H1 (cell line): ENCODE results near the gene UBN1. TPM values are rescaled to one million over a fixed set of nuclear protein-coding genes. Genes with fewer than 3 reads are reported as not detected.

ENCODE experiments used
- CTCF ChIA-PET: fragments of 300-600 bp; sonication (Branson Sonifier 250); formaldehyde crosslinking; loops from one replicate; lab custom pipeline; 2021; ENCODE audit not compliant: partially characterized antibody; lab: Charles Lee
- POLR2A ChIA-PET: fragments of 300-600 bp; sonication (Branson Sonifier 250); formaldehyde crosslinking; loops from one replicate; lab custom pipeline; 2021; ENCODE audit warnings: inconsistent platforms; ENCODE audit not compliant: partially characterized antibody; lab: Charles Lee
- DNase-seq, 2 experiments: peaks; one replicate each; pipeline versions ENCODE4 v3.0.0 to v3.0.0-alpha.2; 2010 to 2022; ENCODE audit warnings: low spot score in 2 of 2, low read depth in 1 of 2, mixed read lengths in 1 of 2
- FAIRE-seq: peaks from 2 replicates; lab custom pipeline; 2011; peaks lifted over from hg19 to GRCh38; lab: Jason Lieb, UNC
- H2AFZ ChIP-seq: 2 replicates; pipeline ENCODE4 v1.8.1; 2012; ENCODE audit warnings: low read length, inconsistent platforms
- H2AK5ac ChIP-seq: 2 replicates; pipeline ENCODE4 v1.6.1; 2013; ENCODE audit warnings: low read depth, low read length
- H2BK120ac ChIP-seq: replicated peaks from 2 replicates; pipeline ENCODE3; 2013; ENCODE audit warnings: low read depth, low read length, inconsistent platforms
- H2BK12ac ChIP-seq: 2 replicates; pipeline ENCODE4 v1.6.1; 2013; ENCODE audit warnings: low read depth, low read length
- H2BK15ac ChIP-seq: 2 replicates; pipeline ENCODE4 v1.6.1; 2013; ENCODE audit warnings: low read length
- H2BK20ac ChIP-seq: 2 replicates; pipeline ENCODE4 v1.6.1; 2013; ENCODE audit warnings: low read length
- H2BK5ac ChIP-seq: 2 replicates; pipeline ENCODE4 v1.6.1; 2013; ENCODE audit warnings: low read depth, low read length
- H3K14ac ChIP-seq: 2 replicates; pipeline ENCODE4 v1.6.1; 2013; ENCODE audit warnings: inconsistent platforms; ENCODE audit not compliant: insufficient read length
- H3K18ac ChIP-seq: 2 replicates; pipeline ENCODE4 v1.6.1; 2013; ENCODE audit warnings: low read length; ENCODE audit errors: extremely low read depth
- H3K23ac ChIP-seq: 2 replicates; pipeline ENCODE4 v1.6.1; 2013; ENCODE audit warnings: inconsistent platforms; ENCODE audit not compliant: insufficient read length
- H3K23me2 ChIP-seq: 2 replicates; pipeline ENCODE4 v1.6.1; 2013; ENCODE audit warnings: low read depth, low read length
- H3K27ac ChIP-seq: 2 replicates; pipeline ENCODE4 v1.6.1; 2011; ENCODE audit warnings: low read depth, low read length, inconsistent platforms
- H3K27me3 ChIP-seq, 4 experiments: replicated peaks in 1 of 4; 1 replicate in 1 of 4; 2 replicates in 3 of 4; pipeline versions ENCODE4 v1.6.1 to v1.8.1; 2011 to 2013; ENCODE audit warnings: low read length in 3 of 4, mild to moderate bottlenecking in 3 of 4, inconsistent platforms in 2 of 4, mixed read lengths in 2 of 4, moderate library complexity in 1 of 4; ENCODE audit not compliant: control insufficient read depth in 3 of 4, insufficient read depth in 3 of 4; ENCODE audit errors: extremely low read depth in 1 of 4
- H3K36me3 ChIP-seq, 4 experiments: 2 replicates each; pipeline versions ENCODE4 v1.6.1 to v1.8.1; 2011 to 2013; ENCODE audit warnings: mild to moderate bottlenecking in 4 of 4, low read length in 3 of 4, moderate library complexity in 2 of 4, control low read depth in 1 of 4, inconsistent platforms in 1 of 4; ENCODE audit not compliant: insufficient read depth in 4 of 4, control insufficient read depth in 2 of 4
- H3K4ac ChIP-seq: replicated peaks from 2 replicates; pipeline ENCODE3; 2013; ENCODE audit warnings: low read length, low read depth, mixed read lengths, inconsistent platforms; ENCODE audit not compliant: insufficient read length
- H3K4me1 ChIP-seq, 4 experiments: replicated peaks in 1 of 4; 1 replicate in 1 of 4; 2 replicates in 3 of 4; pipeline versions ENCODE4 v1.6.1 to v1.8.1; 2011 to 2013; ENCODE audit warnings: low read length in 3 of 4, inconsistent platforms in 2 of 4, mixed read lengths in 1 of 4; ENCODE audit not compliant: insufficient read depth in 4 of 4, control insufficient read depth in 3 of 4
- H3K4me2 ChIP-seq, 2 experiments: 2 replicates each; pipeline versions ENCODE4 v1.6.1 to v1.8.1; 2011 to 2013; ENCODE audit warnings: low read depth in 2 of 2, low read length in 2 of 2, control low read depth in 1 of 2, inconsistent platforms in 1 of 2, mild to moderate bottlenecking in 1 of 2; ENCODE audit not compliant: insufficient read depth in 1 of 2
- H3K4me3 ChIP-seq, 4 experiments: fragments of 200-600, 300-600 bp in 1 of 4; sonication (generic), shearing (Covaris generic), sonication (Bioruptor Twin) in 1 of 4; 2 replicates each; pipeline versions ENCODE4 v1.5.1 to v1.8.1; 2011 to 2016; ENCODE audit warnings: low read length in 4 of 4, low read depth in 3 of 4, control low read depth in 2 of 4, inconsistent platforms in 2 of 4, mild to moderate bottlenecking in 2 of 4, mixed read lengths in 1 of 4, moderate library complexity in 1 of 4; ENCODE audit not compliant: insufficient read depth in 2 of 4; ENCODE audit errors: extremely low read depth in 1 of 4
- H3K56ac ChIP-seq: replicated peaks from 2 replicates; pipeline ENCODE3; 2013; ENCODE audit warnings: low read depth, mild to moderate bottlenecking, mixed read lengths, low read length, inconsistent platforms; ENCODE audit not compliant: insufficient read length
- H3K79me1 ChIP-seq: 2 replicates; pipeline ENCODE4 v1.6.1; 2013; ENCODE audit warnings: low read depth, low read length, control low read depth
- H3K79me2 ChIP-seq, 2 experiments: 2 replicates each; pipeline versions ENCODE4 v1.6.1 to v1.8.1; 2012 to 2013; ENCODE audit warnings: low read length in 2 of 2, mild to moderate bottlenecking in 2 of 2, inconsistent platforms in 1 of 2; ENCODE audit not compliant: insufficient read depth in 2 of 2, control insufficient read depth in 1 of 2
- H3K9ac ChIP-seq, 4 experiments: replicated peaks in 1 of 4; 1 replicate in 1 of 4; 2 replicates in 3 of 4; pipeline versions ENCODE4 v1.6.1 to v1.8.1; 2011 to 2013; ENCODE audit warnings: low read depth in 3 of 4, low read length in 3 of 4, control low read depth in 2 of 4, mild to moderate bottlenecking in 2 of 4, moderate library complexity in 2 of 4, inconsistent platforms in 1 of 4; ENCODE audit errors: extremely low read depth in 1 of 4
- H3K9me3 ChIP-seq, 2 experiments: 2 replicates each; pipeline versions ENCODE4 v1.6.1 to v1.8.1; 2012 to 2013; ENCODE audit warnings: mild to moderate bottlenecking in 2 of 2, moderate library complexity in 2 of 2, control low read depth in 1 of 2, inconsistent platforms in 1 of 2, low read depth in 1 of 2, low read length in 1 of 2, mixed read lengths in 1 of 2; ENCODE audit not compliant: insufficient read depth in 2 of 2
- H4K20me1 ChIP-seq, 2 experiments: replicated peaks in 1 of 2; 2 replicates each; pipeline versions ENCODE3 to v1.8.1; 2011 to 2013; ENCODE audit warnings: inconsistent platforms in 2 of 2, low read length in 2 of 2, mild to moderate bottlenecking in 1 of 2; ENCODE audit not compliant: insufficient read depth in 2 of 2, control insufficient read depth in 1 of 2
- H4K5ac ChIP-seq: 2 replicates; pipeline ENCODE4 v1.6.1; 2013; ENCODE audit warnings: low read length, low read depth, mixed read lengths, inconsistent platforms; ENCODE audit not compliant: insufficient read length
- H4K8ac ChIP-seq: 2 replicates; pipeline ENCODE4 v1.8.0; 2013; ENCODE audit warnings: mild to moderate bottlenecking, moderate library complexity, low read length, inconsistent platforms; ENCODE audit not compliant: insufficient read depth; ENCODE audit errors: extremely low read depth
- H4K91ac ChIP-seq: replicated peaks from 2 replicates; pipeline ENCODE3; 2013; ENCODE audit warnings: low read length, mixed read lengths, inconsistent platforms; ENCODE audit not compliant: insufficient read length
- FOSL1 ChIP-seq: IDR thresholded peaks from 2 replicates; pipeline ENCODE4 v1.6.1; 2011; ENCODE audit warnings: mild to moderate bottlenecking, low read depth, low read length, moderate library complexity; ENCODE audit not compliant: insufficient read depth
- HDAC6 ChIP-seq: IDR thresholded peaks from one replicate; pipeline ENCODE4 v1.7.1; 2012; ENCODE audit warnings: low read depth, mild to moderate bottlenecking, inconsistent platforms, low read length, moderate library complexity
- POLR2A ChIP-seq, 2 experiments: IDR thresholded peaks; 1 replicate in 1 of 2; 2 replicates in 1 of 2; pipeline ENCODE4 v1.6.1; 2011; ENCODE audit warnings: low read depth in 2 of 2, low read length in 2 of 2, mild to moderate bottlenecking in 2 of 2; ENCODE audit errors: control extremely low read depth in 1 of 2
- POU5F1 ChIP-seq: IDR thresholded peaks from 2 replicates; pipeline ENCODE4 v1.6.1; 2011; ENCODE audit warnings: low read depth, mild to moderate bottlenecking, low read length, moderate library complexity
- SUZ12 ChIP-seq: fragments of 200-600 bp; sonication (generic); IDR thresholded peaks from 2 replicates; pipeline ENCODE4 v1.6.1; 2012; ENCODE audit warnings: mild to moderate bottlenecking, inconsistent platforms, low read length, moderate library complexity, mixed read lengths
- TBP ChIP-seq: IDR thresholded peaks from 2 replicates; pipeline ENCODE4 v1.6.1; 2011; ENCODE audit warnings: low read depth, low read length, improper control_type of control experiment
- WGBS, 2 experiments: shearing (Covaris generic) in 1 of 2; methylation state at CpG; one replicate each; pipeline versions ENCODE4 v1.1.6 to v1.1.7; 2013 to 2015; ENCODE audit warnings: low lambda C conversion rate in 2 of 2, mixed read lengths in 2 of 2, inconsistent platforms in 1 of 2, low coverage in 1 of 2, missing lambda C conversion rate in 1 of 2; ENCODE audit not compliant: insufficient replicate concordance in 2 of 2, insufficient coverage in 1 of 2, insufficient read length in 1 of 2; ENCODE audit errors: extremely low coverage in 1 of 2, missing lambda C conversion rate in 1 of 2; 5-methylcytosine and 5-hydroxymethylcytosine counted together
- polyA plus RNA-seq, 7 experiments: library from polyadenylated mRNA; depleted of rRNA in 3 of 7; stranded (reverse) in 5 of 7; unstranded in 2 of 7; fragments of >200 nt in 5 of 7; fragments of 200-250 nt in 2 of 7; gene quantifications; 1 replicate in 5 of 7; 2 replicates in 1 of 7; 4 replicates in 1 of 7; pipeline versions ENCODE4 v1.2.1 to v1.2.3, GENCODE V29; 2011 to 2013; ENCODE audit warnings: missing spikeins in 2 of 7, mixed read lengths in 2 of 7
- total RNA-seq: library from RNA; stranded (reverse); fragmentation: NEBNext Ultra II Directional; extraction: Animal tissue kit (Norgen Biotek cat#: 25700); gene quantifications from 2 replicates; pipeline ENCODE4 v1.2.1, GENCODE V29; 2021

Gene UBN1
- total and polyA plus RNA-seq, 2 of the 8 experiments (the other 6 are each of a cell fraction or from before 2014, with no cell fraction given), result 16.2 to 37.0 TPM

DNA sequence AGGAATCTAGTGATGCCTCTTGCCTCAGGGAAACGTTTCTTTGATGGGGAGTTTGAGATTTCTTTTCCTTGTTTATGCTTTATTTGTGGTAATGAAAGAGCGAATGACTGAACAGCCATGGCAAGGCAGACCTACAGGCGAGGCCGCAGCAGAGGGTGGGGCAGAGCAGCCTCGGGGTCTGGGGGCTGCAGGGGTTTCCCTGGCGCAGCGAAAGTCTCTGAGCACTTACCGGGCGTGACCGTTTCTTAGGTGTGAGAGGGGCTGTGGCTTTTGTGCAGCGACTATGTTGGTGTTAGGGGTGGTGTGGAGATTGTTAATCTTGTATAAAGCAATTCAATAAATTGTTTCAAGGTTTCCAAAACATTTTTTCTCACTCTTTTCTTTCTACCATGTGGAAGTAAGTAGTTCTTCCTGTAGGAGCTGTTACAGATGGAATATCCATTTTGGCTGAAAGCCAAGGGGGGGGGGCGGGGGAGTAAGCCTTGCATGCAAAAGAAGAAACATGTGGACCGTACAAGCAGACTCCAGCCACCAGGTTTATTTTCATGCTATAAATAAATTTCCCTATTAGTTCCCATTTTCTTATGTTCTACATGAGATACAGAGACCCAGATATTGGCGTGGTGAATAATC lies 34.8 kb downstream of the UBN1 start:
- no peak overlapping the region for H3K56ac ChIP-seq
- no peak overlapping the region for H3K14ac ChIP-seq
- peaks cover 3 to 6% of the 10 kb centered on the region in 2 experiments for H4K20me1 ChIP-seq
- H3K79me2 ChIP-seq, result no peaks in the 10 kb centered on the region
- H3K18ac ChIP-seq, result no peak overlapping the region
- no peak overlapping the region for H2BK15ac ChIP-seq
- H3K27me3 ChIP-seq, result no peaks in the 10 kb centered on the region
- H3K79me1 ChIP-seq, result no peaks in the 10 kb centered on the region
- no peak overlapping the region for H2BK20ac ChIP-seq
- WGBS, 2 experiments, result 89% methylated on average over 13 of the region's 14 CpGs; no CpG with 5 or more reads in 1 of the 2 experiments
- ChIA-PET CTCF (interaction anchor here (1.5 to 2.4 kb wide), 2 partner anchors 33 to 74 kb away, joined by 5 to 10 read pairs; no protein-coding TSS in a partner anchor), POLR2A (no interaction called here)
- no peak overlapping the region for H3K4me3 ChIP-seq
- no peak for DNase-seq
- no peak overlapping the region for H2BK12ac ChIP-seq
- no peak overlapping the region for H4K91ac ChIP-seq
- no peak for FAIRE-seq
- no peak overlapping the region for H4K8ac ChIP-seq
- H2AFZ ChIP-seq, result no peak overlapping the region
- no peak overlapping the region for H2AK5ac ChIP-seq
- H3K4me2 ChIP-seq, result no peak overlapping the region
- H3K36me3 ChIP-seq, result peaks cover 16 to 88% (median 64%) of the 10 kb centered on the region in 4 experiments
- H2BK5ac ChIP-seq, result no peak overlapping the region
- H4K5ac ChIP-seq, result no peak overlapping the region
- no peak overlapping the region for H3K9ac ChIP-seq
- TF ChIP-seq HDAC6 (no peak), FOSL1 (no peak), TBP (no peak), SUZ12 (no peak), POLR2A (IDR thresholded peaks at IDR 0.05; ENCODE audit: control extremely low read depth in 1 of 2, low read depth in 2 of 2, low read length in 2 of 2) (no peak), POU5F1 (no peak)
- no peak overlapping the region for H3K4ac ChIP-seq
- H3K23me2 ChIP-seq, result no peaks in the 10 kb centered on the region
- no peak overlapping the region for H2BK120ac ChIP-seq
- no peak overlapping the region for H3K23ac ChIP-seq
- H3K9me3 ChIP-seq, result no peaks in the 10 kb centered on the region
- H3K4me1 ChIP-seq, result no peaks in the 10 kb centered on the region
- no peak overlapping the region for H3K27ac ChIP-seq
